AG04450 (cell line): Measurements from ENCODE around the gene LONP2. TPM values are rescaled to one million over a fixed set of nuclear protein-coding genes. Genes with fewer than 3 reads are reported as not detected.
"Not testable (repeated sequence)": the region's sequence is repeated elsewhere in the genome, so short reads cannot be mapped to it uniquely, and the experiment has no call there.

ENCODE experiments used
- CTCF ChIA-PET: fragments of 300-600, 350-600 bp; formaldehyde crosslinking; extraction: SDS; loops from one replicate; lab custom pipeline; 2022; ENCODE audit warnings: antibody characterized with exemption, inconsistent platforms; lab: Charles Lee
- POLR2A ChIA-PET: fragments of 350-600 bp; formaldehyde crosslinking; extraction: SDS; loops from one replicate; lab custom pipeline; 2021; ENCODE audit warnings: antibody characterized with exemption, inconsistent platforms; lab: Yijun Ruan, JAX
- DNase-seq: peaks from one replicate; pipeline ENCODE4 v3.0.0-alpha.2; 2011; ENCODE audit warnings: low read depth, low spot score
- H3K27ac ChIP-seq: one replicate; pipeline ENCODE4 v1.5.1; 2012; ENCODE audit warnings: low read depth, low read length, control low read depth
- H3K27me3 ChIP-seq: one replicate; pipeline ENCODE4 v1.6.0; 2012; ENCODE audit warnings: low read length; ENCODE audit not compliant: control insufficient read depth, insufficient read depth
- H3K4me3 ChIP-seq: 2 replicates; pipeline ENCODE4 v1.5.1; 2011; ENCODE audit warnings: mild to moderate bottlenecking, low read depth, low read length, control low read depth
- H3K9me3 ChIP-seq: 2 replicates; pipeline ENCODE4 v1.5.1; 2012; ENCODE audit warnings: low read length; ENCODE audit not compliant: control insufficient read depth, insufficient read depth
- CTCF ChIP-seq: IDR thresholded peaks from 2 replicates; pipeline ENCODE4 v1.5.1; 2011; ENCODE audit warnings: low read depth, low read length, control low read depth, inconsistent platforms
- polyA plus RNA-seq: library from polyadenylated mRNA; depleted of rRNA; stranded (reverse); fragments of >200 nt; gene quantifications from 2 replicates; pipeline ENCODE4 v1.2.3, GENCODE V29; 2011

The LONP2 gene
- polyA plus RNA-seq, 1 experiment, result 63.7 TPM

- POLR2A ChIA-PET, result no interaction called here
- no peaks in the 10 kb centered on the region for H3K9me3 ChIP-seq
- no peaks in the 10 kb centered on the region for H3K27me3 ChIP-seq
- no peak overlapping the region for H3K4me3 ChIP-seq
- no peak for TF ChIP-seq CTCF
- no peak overlapping the region for H3K27ac ChIP-seq
- DNase-seq, result no peak
- CTCF ChIA-PET, result interaction anchor here (0.8 kb wide), 1 partner anchor 250 kb away, joined by 5 read pairs; no protein-coding TSS in a partner anchor
Observed at GRCh38 chr16:48372744-48373143, 128.6 kb downstream of the LONP2 start.

- ChIA-PET POLR2A (no interaction called here), CTCF (interaction anchor here (0.8 kb wide), 1 partner anchor 250 kb away, joined by 5 read pairs; no protein-coding TSS in a partner anchor)
- no peaks in the 10 kb centered on the region for H3K9me3 ChIP-seq
- TF ChIP-seq CTCF, result no peak
- no peak overlapping the region for H3K27ac ChIP-seq
- H3K27me3 ChIP-seq, result no peaks in the 10 kb centered on the region
- DNase-seq, result no peak
- no peak overlapping the region for H3K4me3 ChIP-seq
Observed at GRCh38 chr16:48373258-48374029, 129.3 kb downstream of the LONP2 start.

GRCh38 chr16:48374255-48374654 lies 130.2 kb downstream of the LONP2 start:
- ChIA-PET POLR2A (interaction anchor here (0.9 kb wide), 1 partner anchor 8 kb away, joined by 4 read pairs; no protein-coding TSS in a partner anchor), CTCF (interaction anchor here (0.5 to 3.0 kb wide), 3 partner anchors 21 to 249 kb away, joined by 3 to 11 read pairs (median 4); no protein-coding TSS in a partner anchor)
- no peaks in the 10 kb centered on the region for H3K9me3 ChIP-seq
- TF ChIP-seq CTCF, result no peak
- H3K27me3 ChIP-seq, result no peaks in the 10 kb centered on the region
- no peak for DNase-seq
- H3K4me3 ChIP-seq, result no peak overlapping the region
- H3K27ac ChIP-seq, result no peak overlapping the region

GRCh38 chr16:48377301-48377700 lies 133.2 kb downstream of the LONP2 start:
- ChIA-PET POLR2A (interaction anchor here (0.8 kb wide), 1 partner anchor 11 kb away, joined by 3 read pairs; no protein-coding TSS in a partner anchor), CTCF (interaction anchor here (0.6 to 3.0 kb wide), 2 partner anchors 127 to 246 kb away, joined by 4 to 11 read pairs; no protein-coding TSS in a partner anchor)
- DNase-seq, H3K9me3 ChIP-seq, H3K4me3 ChIP-seq, H3K27me3 ChIP-seq, H3K27ac ChIP-seq: not testable (repeated sequence)

- CTCF ChIA-PET, result no interaction called here
- Histone ChIP-seq H3K27me3 (no peaks in the 10 kb centered on the region), H3K9me3 (no peaks in the 10 kb centered on the region), H3K27ac (no peak overlapping the region), H3K4me3 (no peak overlapping the region)
- no peak for TF ChIP-seq CTCF
- POLR2A ChIA-PET, result no interaction called here
- DNase-seq, result no peak
Observed at GRCh38 chr16:48378276-48378675, 134.2 kb downstream of the LONP2 start.
